ENCODE data around the gene AKAP8L. TPM values are rescaled to one million over a fixed set of nuclear protein-coding genes. Genes with fewer than 3 reads are reported as not detected.
A peak's percentile ranks its signal among the peaks of the same experiment; 100 is the strongest.

AKAP8L gene
- total and polyA plus RNA-seq, 12 donors, result 48.3 to 652 (median 131) TPM

GRCh38 chr19:15368798-15369593 lies 49.8 kb downstream of the AKAP8L start:
- H3K9me3 ChIP-seq (replicated peaks in 1 of 3), result no peaks in the 10 kb centered on the region
- WGBS, 4 donors, result 91 to 95% (median 93%) methylated on average over 31 to 35 of the region's 35 CpGs
- intact Hi-C loops (cut with DNase I), result no loop called here
- no peak overlapping the region for H3K27ac ChIP-seq
- H3K36me3 ChIP-seq (replicated peaks in 1 of 2), result peaks cover 0 to 93% of the 10 kb centered on the region in 2 donors
- no peaks in the 10 kb centered on the region for H3K27me3 ChIP-seq
- peaks cover 13 to 20% of the 10 kb centered on the region in 2 donors for H3K4me1 ChIP-seq (replicated peaks in 1 of 2)
- no peak overlapping the region for H3K4me3 ChIP-seq
- DNase-seq, result no peak
- TF ChIP-seq POLR2A (IDR thresholded peaks at IDR 0.05) (no peak), CTCF (IDR thresholded peaks at IDR 0.05) (no peak)

- no peaks in the 10 kb centered on the region for H3K27me3 ChIP-seq
- intact Hi-C loops (cut with DNase I), result no loop called here
- peaks cover 10 to 15% of the 10 kb centered on the region in 2 donors for H3K4me1 ChIP-seq (replicated peaks in 1 of 2)
- H3K9me3 ChIP-seq (replicated peaks in 1 of 3), result no peaks in the 10 kb centered on the region
- DNase-seq, result no peak
- H3K36me3 ChIP-seq (replicated peaks in 1 of 2), result peaks cover 0 to 89% of the 10 kb centered on the region in 2 donors
- TF ChIP-seq CTCF (IDR thresholded peaks at IDR 0.05) (no peak), POLR2A (IDR thresholded peaks at IDR 0.05) (no peak)
- WGBS, 4 donors, result 91 to 95% (median 94%) methylated on average over 24 of the region's 24 CpGs
- peak overlapping the region in 3 of 5 donors; percentile 66 to 83 (median 75) for H3K27ac ChIP-seq
- no peak overlapping the region for H3K4me3 ChIP-seq
Measured at GRCh38 chr19:15368051-15368632, 50.6 kb downstream of the AKAP8L start.

GRCh38 chr19:15367439-15367838 lies 51.3 kb downstream of the AKAP8L start:
- intact Hi-C loops (cut with DNase I), result no loop called here

More at GRCh38 chr19:15367439-15367838, 51.3 kb downstream of the AKAP8L start:
- WGBS, 4 donors, result 40 to 55% (median 48%) methylated on average over 3 of the region's 3 CpGs
- TF ChIP-seq CTCF (IDR thresholded peaks at IDR 0.05) (no peak), POLR2A (IDR thresholded peaks at IDR 0.05) (no peak)
- Histone ChIP-seq H3K4me3 (no peak overlapping the region), H3K27me3 (no peaks in the 10 kb centered on the region), H3K27ac (peak overlapping the region in 4 of 5 donors; percentile 19 to 83 (median 70)), H3K9me3 (replicated peaks in 1 of 3) (no peaks in the 10 kb centered on the region), H3K4me1 (replicated peaks in 1 of 2) (peaks cover 10 to 15% of the 10 kb centered on the region in 2 donors), H3K36me3 (replicated peaks in 1 of 2) (peaks cover 0 to 82% of the 10 kb centered on the region in 2 donors)
- peak; percentile 50 to 81 (median 69) for DNase-seq
